Nephron progenitor cell (in vitro differentiated cells): ENCODE results near the gene CYB5R3.
A peak's percentile ranks its signal among the peaks of the same experiment; 100 is the strongest.

Experiments
- DNase-seq: peaks from one replicate; pipeline ENCODE4 v3.0.0; 2021
- H3K27ac Mint-ChIP-seq: 2 replicates; pipeline ENCODE4 v1.8.0; 2021; ENCODE audit warnings: mild to moderate bottlenecking, moderate library complexity, mixed read lengths
- H3K27me3 Mint-ChIP-seq: 2 replicates; pipeline ENCODE4 v1.8.0; 2021; ENCODE audit warnings: mild to moderate bottlenecking, low read depth, mixed read lengths; ENCODE audit not compliant: poor library complexity
- H3K36me3 Mint-ChIP-seq: 2 replicates; pipeline ENCODE4 v1.8.0; 2021; ENCODE audit warnings: low read depth, mixed read lengths
- H3K4me1 Mint-ChIP-seq: 2 replicates; pipeline ENCODE4 v1.8.0; 2021; ENCODE audit warnings: mixed read lengths
- H3K4me3 Mint-ChIP-seq: 2 replicates; pipeline ENCODE4 v1.8.0; 2021; ENCODE audit warnings: mild to moderate bottlenecking, moderate library complexity, mixed read lengths
- H3K9me3 Mint-ChIP-seq: 2 replicates; pipeline ENCODE4 v1.8.0; 2021; ENCODE audit warnings: mild to moderate bottlenecking, moderate library complexity, mixed read lengths
- TF ChIP-seq, protein P1 (sequence below): fragments of 200-600 bp; sonication (generic); IDR thresholded peaks from 2 replicates; pipeline ENCODE4 v1.5.0; 2021; ENCODE audit warnings: antibody characterized with exemption

CYB5R3 gene

DNA sequence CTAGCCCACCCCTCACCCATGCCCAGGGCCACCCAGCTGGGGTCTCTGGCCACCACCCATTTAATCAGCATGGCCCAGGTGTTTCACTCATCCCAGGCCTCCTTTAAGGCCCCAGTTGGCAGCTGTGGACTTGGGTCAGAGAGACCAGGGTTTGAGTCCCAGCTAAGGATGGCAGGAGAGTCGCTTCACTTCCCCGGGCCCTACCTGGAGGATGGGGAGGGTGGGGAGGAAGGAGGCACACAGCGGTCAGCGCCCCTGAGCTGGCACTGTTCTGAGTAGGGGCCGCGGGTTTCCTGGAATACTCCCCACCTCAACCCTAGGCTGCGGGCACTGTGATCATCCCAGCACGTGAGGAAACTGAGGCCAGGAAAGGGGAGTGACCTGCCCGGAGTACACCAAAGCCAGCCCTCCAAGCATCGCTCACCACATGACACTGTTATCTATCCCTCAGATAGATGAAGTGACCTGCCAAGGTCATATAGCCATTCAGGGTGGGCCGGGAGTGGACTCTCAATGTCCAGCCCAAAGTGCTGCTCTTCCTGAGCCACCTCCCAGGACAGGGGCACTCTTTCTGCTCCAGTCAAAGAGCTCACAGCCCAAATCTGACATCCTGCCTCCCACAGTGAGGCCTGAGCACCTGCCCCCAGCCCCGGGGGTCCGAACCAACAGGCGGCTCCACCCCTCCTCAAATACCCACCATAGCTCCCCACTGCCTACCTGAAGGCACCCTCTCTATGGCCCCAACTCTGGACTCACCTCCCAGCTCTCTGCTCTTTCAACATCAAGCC lies 5.4 kb downstream of the CYB5R3 start:
- peak overlapping the region; percentile 55 for H3K27ac Mint-ChIP-seq
- no peak overlapping the region for H3K4me3 Mint-ChIP-seq
- no peak for DNase-seq
- H3K4me1 Mint-ChIP-seq: peaks cover 57% of the 10 kb centered on the region
- TF ChIP-seq, protein P1, sequence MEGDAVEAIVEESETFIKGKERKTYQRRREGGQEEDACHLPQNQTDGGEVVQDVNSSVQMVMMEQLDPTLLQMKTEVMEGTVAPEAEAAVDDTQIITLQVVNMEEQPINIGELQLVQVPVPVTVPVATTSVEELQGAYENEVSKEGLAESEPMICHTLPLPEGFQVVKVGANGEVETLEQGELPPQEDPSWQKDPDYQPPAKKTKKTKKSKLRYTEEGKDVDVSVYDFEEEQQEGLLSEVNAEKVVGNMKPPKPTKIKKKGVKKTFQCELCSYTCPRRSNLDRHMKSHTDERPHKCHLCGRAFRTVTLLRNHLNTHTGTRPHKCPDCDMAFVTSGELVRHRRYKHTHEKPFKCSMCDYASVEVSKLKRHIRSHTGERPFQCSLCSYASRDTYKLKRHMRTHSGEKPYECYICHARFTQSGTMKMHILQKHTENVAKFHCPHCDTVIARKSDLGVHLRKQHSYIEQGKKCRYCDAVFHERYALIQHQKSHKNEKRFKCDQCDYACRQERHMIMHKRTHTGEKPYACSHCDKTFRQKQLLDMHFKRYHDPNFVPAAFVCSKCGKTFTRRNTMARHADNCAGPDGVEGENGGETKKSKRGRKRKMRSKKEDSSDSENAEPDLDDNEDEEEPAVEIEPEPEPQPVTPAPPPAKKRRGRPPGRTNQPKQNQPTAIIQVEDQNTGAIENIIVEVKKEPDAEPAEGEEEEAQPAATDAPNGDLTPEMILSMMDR: no peak
- peaks cover 11% of the 10 kb centered on the region for H3K36me3 Mint-ChIP-seq
- H3K9me3 Mint-ChIP-seq: no peaks in the 10 kb centered on the region
- H3K27me3 Mint-ChIP-seq: no peaks in the 10 kb centered on the region

DNA sequence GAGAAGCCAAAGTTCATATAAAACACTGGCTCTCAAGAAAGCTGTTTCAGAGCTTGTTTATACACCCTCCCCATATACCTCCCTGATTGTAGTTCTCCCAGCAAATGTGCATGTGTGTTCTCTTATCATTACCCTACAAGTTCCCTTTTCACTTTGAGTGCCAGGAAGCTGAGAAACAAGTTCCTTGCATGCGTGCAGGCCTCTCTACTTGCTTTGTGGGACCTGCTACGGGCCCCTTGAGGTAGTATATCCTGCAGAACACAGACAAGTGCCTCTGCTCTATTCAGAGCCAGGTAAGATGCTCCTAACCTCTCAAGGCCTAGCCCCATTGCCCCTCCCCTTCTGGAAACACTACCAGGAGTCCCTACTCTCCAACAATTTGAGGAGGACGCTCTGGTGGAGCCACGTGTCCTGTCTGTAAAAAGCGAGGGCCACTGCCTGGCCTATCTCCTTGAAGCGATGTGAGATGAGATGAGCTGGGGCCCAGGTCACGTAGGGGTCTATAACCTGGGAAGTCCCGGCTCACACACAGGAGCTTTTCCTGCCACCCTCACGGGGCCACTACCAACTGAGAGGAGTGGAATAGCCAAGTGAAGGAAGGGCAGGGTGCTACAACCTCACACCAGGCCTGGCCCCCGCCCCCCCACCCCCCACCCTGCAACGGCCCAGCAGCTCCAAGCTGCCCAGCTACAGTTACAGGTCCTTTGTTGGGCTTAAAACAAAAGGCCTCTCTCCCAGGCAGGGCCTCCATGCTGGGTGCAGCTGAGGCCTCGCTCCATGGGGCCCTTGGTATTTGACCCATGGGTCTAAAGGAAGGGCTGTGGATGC lies 6.2 kb downstream of the CYB5R3 start:
- peak overlapping the region; percentile 71 for H3K27ac Mint-ChIP-seq
- H3K4me3 Mint-ChIP-seq: no peak overlapping the region
- TF ChIP-seq, protein P1: no peak
- H3K27me3 Mint-ChIP-seq: no peaks in the 10 kb centered on the region
- no peak for DNase-seq
- H3K4me1 Mint-ChIP-seq: peaks cover 52% of the 10 kb centered on the region
- H3K9me3 Mint-ChIP-seq: no peaks in the 10 kb centered on the region
- H3K36me3 Mint-ChIP-seq: peaks cover 11% of the 10 kb centered on the region

DNA sequence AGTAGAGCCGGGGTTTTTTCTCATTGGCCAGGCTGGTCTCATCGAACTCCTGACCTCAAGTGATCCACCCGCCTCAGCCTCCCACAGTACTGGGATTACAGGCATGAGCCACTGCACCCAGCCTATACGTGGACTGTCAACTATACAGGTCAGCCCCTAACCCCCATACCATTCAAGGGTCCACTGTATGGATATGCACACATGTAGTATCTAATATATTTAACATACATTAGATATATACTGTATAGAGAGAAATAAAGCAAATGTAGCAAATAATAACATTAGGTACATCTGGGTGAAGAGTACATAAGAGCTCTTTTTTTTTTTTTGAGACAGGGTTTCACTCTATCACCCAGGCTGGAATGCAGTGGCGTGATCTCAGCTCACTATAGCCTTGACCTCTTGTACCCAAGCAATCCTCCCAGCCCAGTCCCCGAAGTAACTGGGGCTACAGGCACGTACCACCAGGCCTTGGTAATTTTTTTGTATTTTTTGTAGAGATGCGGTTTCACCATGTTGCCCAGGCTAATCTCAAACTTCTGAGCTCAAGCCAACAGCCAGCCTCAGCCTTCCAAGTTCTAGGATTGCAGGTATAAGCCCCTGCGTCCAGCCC lies 7.3 kb downstream of the CYB5R3 start:
- Mint-ChIP-seq H3K4me1 (peaks cover 41% of the 10 kb centered on the region), H3K27me3 (no peaks in the 10 kb centered on the region), H3K27ac (no peak overlapping the region), H3K36me3 (peaks cover 19% of the 10 kb centered on the region), H3K4me3 (no peak overlapping the region), H3K9me3 (no peaks in the 10 kb centered on the region)
- no peak for DNase-seq
- TF ChIP-seq, protein P1: no peak

DNA sequence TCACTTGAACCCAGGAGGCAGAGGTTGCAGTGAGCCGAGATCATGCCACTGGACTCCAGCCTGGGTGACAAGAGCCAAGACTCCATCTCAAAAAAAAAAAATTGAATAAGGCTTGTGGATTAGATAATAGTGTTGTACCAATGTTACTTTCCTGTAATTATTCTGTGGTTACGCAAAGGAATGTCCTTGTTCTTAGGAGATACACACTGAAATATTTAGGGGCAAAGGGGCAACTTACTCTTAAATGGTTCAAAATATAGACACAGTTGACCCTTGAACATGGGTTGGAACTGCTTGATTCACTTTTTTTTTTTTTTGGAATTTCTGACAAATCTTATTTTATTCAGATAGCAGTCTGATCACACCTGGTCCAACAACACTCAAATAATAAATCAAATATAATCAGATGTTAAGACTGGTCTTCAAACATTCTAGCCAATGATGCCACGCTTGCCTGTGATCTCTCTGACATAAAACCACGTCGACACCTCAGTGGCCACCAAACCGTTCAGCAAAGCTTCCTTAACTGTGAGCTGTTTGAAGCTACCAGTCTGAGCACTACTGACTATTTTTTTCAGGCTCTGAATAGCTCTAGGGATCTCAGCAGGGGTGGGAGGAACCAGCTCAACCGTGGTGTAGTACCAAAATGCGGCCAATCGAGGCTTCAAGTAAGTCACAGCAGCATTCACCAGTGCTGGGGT lies 9.5 kb downstream of the CYB5R3 start:
- H3K4me1 Mint-ChIP-seq: peaks cover 21% of the 10 kb centered on the region
- H3K36me3 Mint-ChIP-seq: peaks cover 39% of the 10 kb centered on the region
- no peaks in the 10 kb centered on the region for H3K27me3 Mint-ChIP-seq
- H3K9me3 Mint-ChIP-seq: no peaks in the 10 kb centered on the region
- H3K4me3 Mint-ChIP-seq: no peak overlapping the region
- TF ChIP-seq, protein P1: no peak
- no peak for DNase-seq
- H3K27ac Mint-ChIP-seq: no peak overlapping the region

DNA sequence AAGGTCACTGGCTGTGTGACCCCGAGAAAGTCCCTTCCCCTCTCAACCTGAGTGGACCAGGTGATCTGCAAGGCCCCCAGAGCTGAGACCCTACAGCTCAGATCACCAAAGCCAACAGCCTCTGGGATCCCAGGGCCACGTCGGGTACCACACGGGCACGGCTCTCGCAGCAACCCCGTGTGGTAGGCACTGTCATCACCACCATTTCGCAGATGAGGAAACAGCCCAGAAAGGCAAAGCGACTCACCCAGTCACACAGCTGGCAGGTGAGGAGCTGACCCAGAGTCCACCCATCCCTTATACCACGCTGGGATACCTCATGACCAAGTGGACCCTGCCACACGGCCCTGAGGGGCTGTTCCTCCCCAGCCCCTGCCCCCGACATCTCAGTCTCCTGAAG lies 11.6 kb downstream of the CYB5R3 start:
- H3K9me3 Mint-ChIP-seq: no peaks in the 10 kb centered on the region
- H3K36me3 Mint-ChIP-seq: peaks cover 49% of the 10 kb centered on the region
- TF ChIP-seq, protein P1: no peak
- DNase-seq: no peak
- H3K4me3 Mint-ChIP-seq: no peak overlapping the region
- no peaks in the 10 kb centered on the region for H3K27me3 Mint-ChIP-seq
- H3K27ac Mint-ChIP-seq: no peak overlapping the region
- peaks cover 6% of the 10 kb centered on the region for H3K4me1 Mint-ChIP-seq
